OCI-LY3 (cell line): ENCODE data around the gene EMC6.

Experiments
- CTCF ChIP-seq: fragments of 200-600, 300-600 bp; sonication (generic); IDR thresholded peaks from 2 replicates; pipeline ENCODE4 v1.5.1; 2014; ENCODE audit warnings: antibody characterized with exemption, low read length, low read depth
- EZH2phosphoT487 ChIP-seq: fragments of 200-600 bp; shearing (Covaris generic); IDR thresholded peaks from 2 replicates; pipeline ENCODE4 v1.6.1; 2018; ENCODE audit warnings: antibody characterized with exemption, mixed run types, low read depth

- no peak for TF ChIP-seq CTCF
- no peak for TF ChIP-seq EZH2phosphoT487
Measured at GRCh38 chr17:3645310-3645709, 23.3 kb upstream of the EMC6 start.
